ENCODE measurements around the gene PTPRG.

The PTPRG gene

GRCh38 chr3:61657689-61658088 is 96.3 kb downstream of the PTPRG start:
- no peak for DNase-seq (ENCODE audit: low spot score)

- DNase-seq (ENCODE audit: low spot score): no peak
These were observed 101.5 kb downstream of the PTPRG start for GRCh38 chr3:61662861-61663260.

- no peak for DNase-seq (ENCODE audit: low spot score)
These were observed 102.2 kb downstream of the PTPRG start for GRCh38 chr3:61663356-61664104.

GRCh38 chr3:61664105-61664482 is 102.7 kb downstream of the PTPRG start:
- DNase-seq (ENCODE audit: low spot score): no peak

- DNase-seq (ENCODE audit: low spot score): no peak
These were observed 103.8 kb downstream of the PTPRG start for GRCh38 chr3:61665121-61665520.

GRCh38 chr3:61665987-61666386 is 104.6 kb downstream of the PTPRG start:
- DNase-seq (ENCODE audit: low spot score): no peak

- no peak for DNase-seq (ENCODE audit: low spot score)
These were observed 105.4 kb downstream of the PTPRG start for GRCh38 chr3:61666615-61667330.

GRCh38 chr3:61667383-61667782 is 106.0 kb downstream of the PTPRG start:
- no peak for DNase-seq (ENCODE audit: low spot score)

GRCh38 chr3:61667814-61668213 is 106.4 kb downstream of the PTPRG start:
- DNase-seq (ENCODE audit: low spot score): no peak

GRCh38 chr3:61668317-61668864 is 107.0 kb downstream of the PTPRG start:
- DNase-seq (ENCODE audit: low spot score): no peak

GRCh38 chr3:61669203-61669602 is 107.8 kb downstream of the PTPRG start:
- no peak for DNase-seq (ENCODE audit: low spot score)

GRCh38 chr3:61669668-61670299 is 108.4 kb downstream of the PTPRG start:
- peak; percentile 41 for DNase-seq (ENCODE audit: low spot score)

- no peak for DNase-seq (ENCODE audit: low spot score)
These were observed 112.3 kb downstream of the PTPRG start for GRCh38 chr3:61673651-61674050.

GRCh38 chr3:61674596-61674995 is 113.2 kb downstream of the PTPRG start:
- no peak for DNase-seq (ENCODE audit: low spot score)

- DNase-seq (ENCODE audit: low spot score): no peak
These were observed 117.7 kb downstream of the PTPRG start for GRCh38 chr3:61679026-61679425.

GRCh38 chr3:61680617-61681016 is 119.2 kb downstream of the PTPRG start:
- no peak for DNase-seq (ENCODE audit: low spot score)

- no peak for DNase-seq (ENCODE audit: low spot score)
These were observed 120.3 kb downstream of the PTPRG start for GRCh38 chr3:61681636-61682035.

GRCh38 chr3:61682671-61683548 is 121.5 kb downstream of the PTPRG start:
- peak; percentile 64 for DNase-seq (ENCODE audit: low spot score)

- DNase-seq (ENCODE audit: low spot score): no peak
These were observed 122.3 kb downstream of the PTPRG start for GRCh38 chr3:61683549-61684236.

GRCh38 chr3:61684386-61684785 is 123.0 kb downstream of the PTPRG start:
- DNase-seq (ENCODE audit: low spot score): no peak

- no peak for DNase-seq (ENCODE audit: low spot score)
These were observed 124.4 kb downstream of the PTPRG start for GRCh38 chr3:61685755-61686154.

Measured in D341Med (cell line).